MM.1S (cell line): ENCODE data around the gene STK36.

Experiments used
- EZH2 ChIP-seq: fragments of 300-600 bp; sonication (generic); optimal IDR thresholded peaks from 2 replicates; pipeline ENCODE3; 2017; ENCODE audit warnings: low read depth, mild to moderate bottlenecking, antibody characterized with exemption, low read length, mixed read lengths
- TF ChIP-seq, protein P1 (sequence below): fragments of 300-600 bp; sonication (generic); IDR thresholded peaks from 2 replicates; pipeline ENCODE4 v1.5.1; 2016; ENCODE audit warnings: antibody characterized with exemption, low read length, mixed read lengths

DNA sequence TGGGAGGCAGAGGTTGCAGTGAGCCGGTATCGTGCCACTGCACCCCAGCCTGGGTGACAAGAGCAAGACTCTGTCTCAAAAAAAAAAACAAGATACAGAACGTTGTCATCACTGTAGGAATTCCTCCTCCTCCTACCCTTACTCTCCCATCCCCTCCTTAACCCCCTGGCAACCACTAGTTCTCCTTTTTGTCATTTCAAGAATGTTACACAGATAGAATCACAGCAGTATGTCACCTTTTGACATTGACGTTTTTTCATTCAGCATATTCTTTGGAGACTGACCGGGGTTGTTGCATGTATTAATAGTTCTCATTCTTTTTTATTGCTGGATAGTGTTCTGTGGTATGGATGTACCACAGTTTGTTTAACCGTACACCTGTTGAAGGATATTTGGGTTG is 71.2 kb downstream of the STK36 start:
- no peak for TF ChIP-seq EZH2
- TF ChIP-seq, protein P1, sequence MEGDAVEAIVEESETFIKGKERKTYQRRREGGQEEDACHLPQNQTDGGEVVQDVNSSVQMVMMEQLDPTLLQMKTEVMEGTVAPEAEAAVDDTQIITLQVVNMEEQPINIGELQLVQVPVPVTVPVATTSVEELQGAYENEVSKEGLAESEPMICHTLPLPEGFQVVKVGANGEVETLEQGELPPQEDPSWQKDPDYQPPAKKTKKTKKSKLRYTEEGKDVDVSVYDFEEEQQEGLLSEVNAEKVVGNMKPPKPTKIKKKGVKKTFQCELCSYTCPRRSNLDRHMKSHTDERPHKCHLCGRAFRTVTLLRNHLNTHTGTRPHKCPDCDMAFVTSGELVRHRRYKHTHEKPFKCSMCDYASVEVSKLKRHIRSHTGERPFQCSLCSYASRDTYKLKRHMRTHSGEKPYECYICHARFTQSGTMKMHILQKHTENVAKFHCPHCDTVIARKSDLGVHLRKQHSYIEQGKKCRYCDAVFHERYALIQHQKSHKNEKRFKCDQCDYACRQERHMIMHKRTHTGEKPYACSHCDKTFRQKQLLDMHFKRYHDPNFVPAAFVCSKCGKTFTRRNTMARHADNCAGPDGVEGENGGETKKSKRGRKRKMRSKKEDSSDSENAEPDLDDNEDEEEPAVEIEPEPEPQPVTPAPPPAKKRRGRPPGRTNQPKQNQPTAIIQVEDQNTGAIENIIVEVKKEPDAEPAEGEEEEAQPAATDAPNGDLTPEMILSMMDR, result no peak
